Non-pigmented ciliary epithelial cell (primary cell): ENCODE data around the gene TMEM182.

ENCODE experiments used
- DNase-seq: peaks from one replicate; pipeline ENCODE4 v3.0.0-alpha.2; 2010; ENCODE audit warnings: low read depth

The TMEM182 gene

DNA sequence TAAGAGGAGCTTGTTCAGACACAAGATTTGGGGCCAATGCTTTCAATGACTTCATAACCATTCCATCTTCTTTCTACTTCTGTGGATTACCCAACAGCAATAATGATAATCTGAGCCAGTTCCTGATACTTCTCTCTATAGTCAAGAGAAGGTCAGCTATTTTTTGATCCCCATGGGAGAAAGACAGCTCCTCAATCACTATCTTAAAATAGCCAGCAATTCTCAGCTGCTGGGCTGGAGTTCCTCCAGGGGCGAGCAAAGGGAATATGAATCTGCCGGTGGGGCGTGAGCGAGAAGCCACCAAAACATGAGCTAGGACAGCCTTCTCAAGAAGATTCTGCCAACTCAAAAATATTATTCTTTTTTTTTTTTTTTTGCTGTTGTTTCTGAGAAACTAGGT lies at the start of gene TMEM182:
TMEM182 (plus strand) TSS at position 269 of the 400 bp plus-strand sequence. CDS start 187 bp downstream, outside the sequence.
- DNase-seq = no peak

DNA sequence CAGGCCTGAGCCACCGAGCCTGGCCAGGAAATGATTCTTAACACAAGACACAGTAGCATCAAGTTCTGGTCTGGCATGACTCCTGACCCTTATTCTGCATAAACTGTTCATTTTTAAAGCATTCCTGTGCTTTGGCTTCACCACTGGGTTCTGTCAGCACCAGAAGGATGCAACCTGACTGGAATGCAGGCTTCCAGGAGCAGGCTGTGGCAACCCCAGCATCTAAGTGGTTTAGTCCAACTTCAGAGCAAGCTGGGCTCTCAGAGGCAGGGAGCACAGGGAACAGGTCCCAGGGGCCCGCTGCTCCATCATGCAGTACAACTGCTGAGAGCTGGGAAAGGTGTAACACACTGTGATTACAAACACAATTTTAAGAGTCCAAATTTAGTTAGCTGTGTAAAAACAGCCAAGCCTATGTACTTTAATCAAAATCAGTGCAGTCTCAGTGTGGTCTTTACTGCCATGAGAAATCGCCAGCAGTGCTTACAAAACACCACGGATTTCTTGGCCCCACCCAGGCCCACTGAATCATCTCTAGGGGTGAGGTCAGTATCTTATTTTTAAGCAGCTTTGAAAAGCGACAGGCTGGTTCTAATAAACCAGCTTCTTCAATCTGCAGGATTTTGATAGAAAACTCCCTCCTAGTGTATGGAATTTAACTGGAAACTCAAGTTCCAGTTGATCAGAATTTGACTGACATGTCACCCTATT lies 44.4 kb upstream of the TMEM182 start:
- no peak for DNase-seq

- DNase-seq = no peak
Measured at GRCh38 chr2:102718387-102719316, 43.2 kb upstream of the TMEM182 start.

- no peak for DNase-seq
Measured at GRCh38 chr2:102724016-102724490, 37.8 kb upstream of the TMEM182 start.

- no peak for DNase-seq
Measured at GRCh38 chr2:102724553-102724952, 37.3 kb upstream of the TMEM182 start.

- DNase-seq = no peak
Measured at GRCh38 chr2:102726128-102727087, 35.4 kb upstream of the TMEM182 start.

DNA sequence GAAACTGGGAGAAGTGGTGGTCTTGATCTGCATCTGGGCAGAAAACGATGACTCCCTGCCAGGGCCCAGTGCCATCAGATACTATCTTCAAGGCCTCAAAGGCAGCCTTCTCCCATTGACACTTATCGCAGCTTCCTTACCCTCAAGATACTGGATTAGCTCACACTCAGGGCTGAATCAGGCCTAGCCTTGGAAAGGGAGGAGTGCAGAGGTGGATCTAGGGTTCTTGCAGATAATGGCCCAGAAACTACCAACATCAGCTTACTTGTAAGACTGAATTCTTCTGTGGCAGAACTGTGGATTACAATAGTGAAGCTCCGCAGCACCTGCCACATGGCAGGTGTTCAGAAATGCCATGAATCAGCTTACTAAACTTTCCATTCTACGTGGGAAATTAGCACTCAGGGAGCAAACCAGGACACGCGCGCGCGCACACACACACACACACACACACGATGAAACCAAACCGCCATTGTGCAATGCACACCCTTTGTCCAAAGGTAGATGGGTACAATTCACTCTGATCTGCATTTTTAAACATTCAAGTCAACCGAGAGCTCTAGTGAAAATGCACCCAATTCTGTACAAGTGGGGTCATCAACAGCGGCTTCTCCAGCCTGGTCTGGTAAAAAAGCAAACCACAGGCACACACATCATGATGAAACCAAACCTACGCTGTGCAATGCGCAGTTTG lies 26.3 kb upstream of the TMEM182 start:
- no peak for DNase-seq

DNA sequence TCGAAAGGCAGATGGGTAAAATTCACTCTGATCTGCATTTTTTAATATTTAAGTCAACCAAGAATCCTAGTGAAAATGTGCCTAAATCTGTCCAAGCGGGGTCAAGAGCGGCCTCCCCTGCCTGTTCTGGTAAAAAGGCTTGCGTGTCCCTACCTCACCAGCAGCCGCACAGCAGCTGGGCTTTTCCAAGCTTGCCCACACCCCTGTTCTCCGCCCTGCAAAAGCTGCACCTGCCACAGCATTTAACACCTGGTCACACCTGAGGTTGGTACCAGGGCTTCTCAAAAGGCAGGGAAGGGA lies 25.8 kb upstream of the TMEM182 start:
- no peak for DNase-seq

GRCh38 chr2:102736410-102737409 lies 25.1 kb upstream of the TMEM182 start:
- no peak for DNase-seq

- no peak for DNase-seq
Measured at GRCh38 chr2:102737431-102737830, 24.4 kb upstream of the TMEM182 start.

GRCh38 chr2:102743259-102743658 lies 18.6 kb upstream of the TMEM182 start:
- DNase-seq = no peak

DNA sequence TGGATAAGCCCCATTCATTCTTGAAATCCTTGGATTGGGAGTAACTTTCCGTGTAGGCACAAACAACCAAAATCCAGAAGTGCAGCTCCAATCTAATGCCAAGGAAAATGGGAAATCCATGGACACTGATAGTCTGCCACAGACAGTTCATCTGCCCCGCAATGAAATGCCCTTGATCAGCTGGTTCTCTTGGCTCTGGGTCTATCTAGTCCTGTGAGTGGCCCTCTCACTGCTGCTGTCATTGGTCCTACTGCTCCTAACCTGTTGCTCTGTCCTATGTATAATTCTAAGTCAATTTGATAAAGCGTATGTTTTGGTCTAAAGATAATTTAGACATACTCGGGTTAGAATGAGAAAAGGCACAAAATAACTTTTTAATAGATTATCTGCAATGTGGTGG lies 13.7 kb upstream of the TMEM182 start:
- DNase-seq = no peak

- no peak for DNase-seq
Measured at GRCh38 chr2:102749938-102750337, 11.9 kb upstream of the TMEM182 start.

GRCh38 chr2:102753563-102754159 lies 8.2 kb upstream of the TMEM182 start:
- DNase-seq = no peak

GRCh38 chr2:102754456-102755145 lies 7.2 kb upstream of the TMEM182 start:
- no peak for DNase-seq

GRCh38 chr2:102755284-102755683 lies 6.5 kb upstream of the TMEM182 start:
- no peak for DNase-seq

DNA sequence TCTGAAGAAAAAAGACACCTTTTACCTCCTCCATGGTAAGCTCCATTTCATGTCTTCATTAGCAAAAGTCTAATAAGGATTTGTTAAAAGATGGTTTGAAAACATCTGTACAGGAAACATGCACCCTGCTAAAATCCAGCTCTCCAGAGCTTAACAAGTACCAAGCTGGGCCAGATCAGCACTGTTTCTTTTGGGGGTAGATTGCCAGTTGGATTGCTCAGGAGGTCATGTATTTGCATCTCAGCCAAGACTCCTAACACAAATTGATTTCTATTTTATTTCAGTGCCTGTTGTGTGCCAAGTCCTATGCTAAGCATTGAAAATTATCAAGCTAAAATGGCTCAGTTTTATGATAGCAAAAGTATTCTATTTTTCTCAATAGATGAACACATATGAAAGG lies 3.4 kb upstream of the TMEM182 start:
- DNase-seq = no peak

GRCh38 chr2:102764083-102764482 lies 2.3 kb downstream of the TMEM182 start:
- peak; percentile 9 for DNase-seq

- DNase-seq = no peak
Measured at GRCh38 chr2:102765061-102765460, 3.2 kb downstream of the TMEM182 start.
